ENCODE data around the gene FSCN2. TPM values are rescaled to one million over a fixed set of nuclear protein-coding genes. Genes with fewer than 3 reads are reported as not detected.

The FSCN2 gene
- total RNA-seq, 1 experiment from 2014 or later: 0.31 TPM

DNA sequence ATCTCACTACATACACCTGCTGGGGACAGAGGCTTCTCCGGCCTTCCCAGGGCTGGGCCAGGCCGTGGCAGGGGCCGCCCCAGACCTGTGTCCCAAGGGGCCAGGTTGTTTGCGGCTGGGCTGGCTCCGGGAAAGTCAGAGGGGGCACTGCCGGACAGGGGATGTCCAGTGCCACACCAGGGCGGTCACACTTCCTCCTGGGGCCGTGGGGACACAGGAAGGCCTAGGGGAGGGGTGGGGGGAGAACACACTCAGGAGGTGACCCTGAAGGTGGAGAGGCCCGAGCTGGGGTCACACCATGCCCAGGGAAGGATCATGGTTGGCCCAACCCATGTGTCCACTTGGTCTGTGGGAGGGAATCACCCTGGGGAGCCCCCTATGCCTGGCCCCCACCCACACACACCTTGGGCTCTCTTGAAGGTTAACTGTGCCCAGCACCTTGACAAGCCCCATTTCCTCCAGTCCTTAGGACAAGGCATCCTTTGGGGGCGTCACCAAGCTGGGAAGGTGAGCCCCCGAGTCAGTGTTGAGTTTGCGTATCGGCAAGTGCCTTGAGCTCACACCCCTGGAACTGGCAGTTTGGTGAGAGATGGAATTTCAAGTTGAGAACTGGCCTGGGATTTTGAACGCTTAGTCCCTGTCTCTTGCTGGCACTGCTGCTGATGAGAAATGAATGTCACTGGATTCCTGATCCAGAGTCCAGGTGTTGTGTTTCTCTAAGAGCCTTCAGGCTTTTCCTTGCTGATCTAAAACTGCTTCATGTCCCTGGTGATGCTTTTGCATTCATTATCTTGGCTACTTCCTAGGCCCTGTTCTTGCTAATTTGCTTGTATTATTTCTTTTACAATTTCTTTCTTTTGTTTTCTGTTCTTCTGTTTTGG, 7.9 kb upstream of the FSCN2 start:
- H3K36me3 Mint-ChIP-seq: no peaks in the 10 kb centered on the region
- peaks cover 29% of the 10 kb centered on the region for H3K4me1 Mint-ChIP-seq
- H3K27me3 Mint-ChIP-seq (ENCODE audit: low read depth): peaks cover 46% of the 10 kb centered on the region
- DNase-seq (ENCODE audit: low spot score) (no peak), ATAC-seq (peak; percentile 4; the same call in 1 of the 2 replicates)
- POLR2A ChIA-PET: interaction anchor here (0.6 kb wide), 4 partner anchors 16 to 390 kb away, joined by 3 to 4 read pairs (median 4); no protein-coding TSS in a partner anchor
- no peak overlapping the region for H3K27ac Mint-ChIP-seq
- no peaks in the 10 kb centered on the region for H3K9me3 Mint-ChIP-seq
- CTCF ChIA-PET: interaction anchor here (0.6 to 2.9 kb wide), 4 partner anchors 17 to 364 kb away, joined by 3 to 25 read pairs (median 6); no protein-coding TSS in a partner anchor
- TF ChIP-seq GRHL2 (CRISPR knock-in tag; IDR thresholded peaks at IDR 0.05; ENCODE audit: insufficient replicate concordance, severe bottlenecking) (no peak), GTF2I (CRISPR knock-in tag; conservative IDR thresholded peaks at IDR 0.05) (no peak)
- TF ChIP-seq, protein P1, sequence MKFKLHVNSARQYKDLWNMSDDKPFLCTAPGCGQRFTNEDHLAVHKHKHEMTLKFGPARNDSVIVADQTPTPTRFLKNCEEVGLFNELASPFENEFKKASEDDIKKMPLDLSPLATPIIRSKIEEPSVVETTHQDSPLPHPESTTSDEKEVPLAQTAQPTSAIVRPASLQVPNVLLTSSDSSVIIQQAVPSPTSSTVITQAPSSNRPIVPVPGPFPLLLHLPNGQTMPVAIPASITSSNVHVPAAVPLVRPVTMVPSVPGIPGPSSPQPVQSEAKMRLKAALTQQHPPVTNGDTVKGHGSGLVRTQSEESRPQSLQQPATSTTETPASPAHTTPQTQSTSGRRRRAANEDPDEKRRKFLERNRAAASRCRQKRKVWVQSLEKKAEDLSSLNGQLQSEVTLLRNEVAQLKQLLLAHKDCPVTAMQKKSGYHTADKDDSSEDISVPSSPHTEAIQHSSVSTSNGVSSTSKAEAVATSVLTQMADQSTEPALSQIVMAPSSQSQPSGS (CRISPR knock-in tag; IDR thresholded peaks at IDR 0.05; ENCODE audit: borderline replicate concordance, low read depth): no peak
- TF ChIP-seq, protein P2, sequence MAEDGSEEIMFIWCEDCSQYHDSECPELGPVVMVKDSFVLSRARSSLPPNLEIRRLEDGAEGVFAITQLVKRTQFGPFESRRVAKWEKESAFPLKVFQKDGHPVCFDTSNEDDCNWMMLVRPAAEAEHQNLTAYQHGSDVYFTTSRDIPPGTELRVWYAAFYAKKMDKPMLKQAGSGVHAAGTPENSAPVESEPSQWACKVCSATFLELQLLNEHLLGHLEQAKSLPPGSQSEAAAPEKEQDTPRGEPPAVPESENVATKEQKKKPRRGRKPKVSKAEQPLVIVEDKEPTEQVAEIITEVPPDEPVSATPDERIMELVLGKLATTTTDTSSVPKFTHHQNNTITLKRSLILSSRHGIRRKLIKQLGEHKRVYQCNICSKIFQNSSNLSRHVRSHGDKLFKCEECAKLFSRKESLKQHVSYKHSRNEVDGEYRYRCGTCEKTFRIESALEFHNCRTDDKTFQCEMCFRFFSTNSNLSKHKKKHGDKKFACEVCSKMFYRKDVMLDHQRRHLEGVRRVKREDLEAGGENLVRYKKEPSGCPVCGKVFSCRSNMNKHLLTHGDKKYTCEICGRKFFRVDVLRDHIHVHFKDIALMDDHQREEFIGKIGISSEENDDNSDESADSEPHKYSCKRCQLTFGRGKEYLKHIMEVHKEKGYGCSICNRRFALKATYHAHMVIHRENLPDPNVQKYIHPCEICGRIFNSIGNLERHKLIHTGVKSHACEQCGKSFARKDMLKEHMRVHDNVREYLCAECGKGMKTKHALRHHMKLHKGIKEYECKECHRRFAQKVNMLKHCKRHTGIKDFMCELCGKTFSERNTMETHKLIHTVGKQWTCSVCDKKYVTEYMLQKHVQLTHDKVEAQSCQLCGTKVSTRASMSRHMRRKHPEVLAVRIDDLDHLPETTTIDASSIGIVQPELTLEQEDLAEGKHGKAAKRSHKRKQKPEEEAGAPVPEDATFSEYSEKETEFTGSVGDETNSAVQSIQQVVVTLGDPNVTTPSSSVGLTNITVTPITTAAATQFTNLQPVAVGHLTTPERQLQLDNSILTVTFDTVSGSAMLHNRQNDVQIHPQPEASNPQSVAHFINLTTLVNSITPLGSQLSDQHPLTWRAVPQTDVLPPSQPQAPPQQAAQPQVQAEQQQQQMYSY (CRISPR knock-in tag; IDR thresholded peaks at IDR 0.05): peak; percentile 44
- TF ChIP-seq, protein P3, sequence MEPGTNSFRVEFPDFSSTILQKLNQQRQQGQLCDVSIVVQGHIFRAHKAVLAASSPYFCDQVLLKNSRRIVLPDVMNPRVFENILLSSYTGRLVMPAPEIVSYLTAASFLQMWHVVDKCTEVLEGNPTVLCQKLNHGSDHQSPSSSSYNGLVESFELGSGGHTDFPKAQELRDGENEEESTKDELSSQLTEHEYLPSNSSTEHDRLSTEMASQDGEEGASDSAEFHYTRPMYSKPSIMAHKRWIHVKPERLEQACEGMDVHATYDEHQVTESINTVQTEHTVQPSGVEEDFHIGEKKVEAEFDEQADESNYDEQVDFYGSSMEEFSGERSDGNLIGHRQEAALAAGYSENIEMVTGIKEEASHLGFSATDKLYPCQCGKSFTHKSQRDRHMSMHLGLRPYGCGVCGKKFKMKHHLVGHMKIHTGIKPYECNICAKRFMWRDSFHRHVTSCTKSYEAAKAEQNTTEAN (CRISPR knock-in tag; IDR thresholded peaks at IDR 0.05): no peak
- TF ChIP-seq, protein P4, sequence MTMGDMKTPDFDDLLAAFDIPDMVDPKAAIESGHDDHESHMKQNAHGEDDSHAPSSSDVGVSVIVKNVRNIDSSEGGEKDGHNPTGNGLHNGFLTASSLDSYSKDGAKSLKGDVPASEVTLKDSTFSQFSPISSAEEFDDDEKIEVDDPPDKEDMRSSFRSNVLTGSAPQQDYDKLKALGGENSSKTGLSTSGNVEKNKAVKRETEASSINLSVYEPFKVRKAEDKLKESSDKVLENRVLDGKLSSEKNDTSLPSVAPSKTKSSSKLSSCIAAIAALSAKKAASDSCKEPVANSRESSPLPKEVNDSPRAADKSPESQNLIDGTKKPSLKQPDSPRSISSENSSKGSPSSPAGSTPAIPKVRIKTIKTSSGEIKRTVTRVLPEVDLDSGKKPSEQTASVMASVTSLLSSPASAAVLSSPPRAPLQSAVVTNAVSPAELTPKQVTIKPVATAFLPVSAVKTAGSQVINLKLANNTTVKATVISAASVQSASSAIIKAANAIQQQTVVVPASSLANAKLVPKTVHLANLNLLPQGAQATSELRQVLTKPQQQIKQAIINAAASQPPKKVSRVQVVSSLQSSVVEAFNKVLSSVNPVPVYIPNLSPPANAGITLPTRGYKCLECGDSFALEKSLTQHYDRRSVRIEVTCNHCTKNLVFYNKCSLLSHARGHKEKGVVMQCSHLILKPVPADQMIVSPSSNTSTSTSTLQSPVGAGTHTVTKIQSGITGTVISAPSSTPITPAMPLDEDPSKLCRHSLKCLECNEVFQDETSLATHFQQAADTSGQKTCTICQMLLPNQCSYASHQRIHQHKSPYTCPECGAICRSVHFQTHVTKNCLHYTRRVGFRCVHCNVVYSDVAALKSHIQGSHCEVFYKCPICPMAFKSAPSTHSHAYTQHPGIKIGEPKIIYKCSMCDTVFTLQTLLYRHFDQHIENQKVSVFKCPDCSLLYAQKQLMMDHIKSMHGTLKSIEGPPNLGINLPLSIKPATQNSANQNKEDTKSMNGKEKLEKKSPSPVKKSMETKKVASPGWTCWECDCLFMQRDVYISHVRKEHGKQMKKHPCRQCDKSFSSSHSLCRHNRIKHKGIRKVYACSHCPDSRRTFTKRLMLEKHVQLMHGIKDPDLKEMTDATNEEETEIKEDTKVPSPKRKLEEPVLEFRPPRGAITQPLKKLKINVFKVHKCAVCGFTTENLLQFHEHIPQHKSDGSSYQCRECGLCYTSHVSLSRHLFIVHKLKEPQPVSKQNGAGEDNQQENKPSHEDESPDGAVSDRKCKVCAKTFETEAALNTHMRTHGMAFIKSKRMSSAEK (CRISPR knock-in tag; IDR thresholded peaks at IDR 0.05; ENCODE audit: borderline replicate concordance): no peak
- H3K4me3 Mint-ChIP-seq: peak overlapping the region; percentile 42

DNA sequence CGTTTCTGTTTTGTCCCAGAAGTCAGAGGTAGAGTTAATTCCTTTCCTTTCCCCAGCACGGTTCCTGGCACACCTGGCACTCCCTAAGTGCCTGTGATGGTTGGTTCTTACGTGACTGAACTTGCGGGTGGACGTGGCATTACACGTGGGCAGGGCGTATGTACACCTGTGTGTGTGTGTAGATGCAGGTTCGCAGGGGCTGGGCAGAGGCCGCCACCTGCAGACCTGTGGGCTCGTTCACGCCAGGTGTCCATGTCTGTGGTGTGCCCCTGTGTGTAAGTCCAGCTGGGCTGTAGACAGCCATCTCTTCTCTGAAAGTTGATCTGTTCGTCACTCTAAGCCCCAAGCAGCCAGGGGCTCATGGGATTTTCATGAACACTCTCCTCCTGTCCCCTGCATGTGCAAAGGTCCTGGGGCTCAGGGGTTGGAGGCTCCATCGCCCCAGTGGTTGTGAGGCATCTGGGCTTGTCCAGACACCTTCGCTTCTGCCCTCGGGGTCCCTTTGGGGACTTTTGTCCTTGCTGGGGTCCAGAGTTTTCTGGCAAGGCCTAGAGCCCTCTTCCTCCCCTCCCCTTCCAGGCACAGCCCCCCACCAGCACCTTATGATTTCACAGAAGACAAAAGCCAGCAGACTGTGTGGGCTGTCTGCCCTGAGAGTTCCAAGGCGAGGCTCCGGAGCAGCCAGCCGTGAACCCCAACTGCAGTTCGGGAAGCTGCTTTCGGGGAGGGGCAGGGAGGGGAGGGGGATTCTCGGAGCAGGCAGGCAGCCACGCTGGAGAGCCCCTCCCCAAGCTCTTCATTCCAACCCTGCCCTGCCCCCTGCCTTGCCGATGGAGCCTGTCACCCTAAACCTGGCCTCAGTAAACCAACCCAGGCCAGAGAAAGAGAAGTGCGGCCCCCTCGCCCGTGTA, 5.4 kb upstream of the FSCN2 start:
- H3K4me1 Mint-ChIP-seq: peaks cover 17% of the 10 kb centered on the region
- DNase-seq (ENCODE audit: low spot score) (peak; percentile 76), ATAC-seq (peak; percentile 66)
- TF ChIP-seq FOXP1 (CRISPR knock-in tag; IDR thresholded peaks at IDR 0.05; ENCODE audit: borderline replicate concordance) (0 out of 2 replicates have a peak, but pooled peaks have one; percentile 31), CBFB (CRISPR knock-in tag; IDR thresholded peaks at IDR 0.05; ENCODE audit: low read depth) (no peak)
- no peaks in the 10 kb centered on the region for H3K36me3 Mint-ChIP-seq
- H3K4me3 Mint-ChIP-seq: no peak overlapping the region
- ChIA-PET POLR2A (interaction anchor here (0.5 to 1.6 kb wide), 9 partner anchors 10 to 128 kb away, joined by 3 to 7 read pairs (median 4); partner anchors contain the start of genes ACTG1, BAHCC1 and FAAP100), CTCF (interaction anchor here (0.6 to 2.5 kb wide), 38 partner anchors 9 to 424 kb away, joined by 3 to 31 read pairs (median 5); partner anchors contain the start of genes ACTG1, BAHCC1, FAAP100 and NDUFAF8)
- peaks cover 50% of the 10 kb centered on the region for H3K27me3 Mint-ChIP-seq (ENCODE audit: low read depth)
- H3K9me3 Mint-ChIP-seq: no peaks in the 10 kb centered on the region
- no peak overlapping the region for H3K27ac Mint-ChIP-seq
